Endodermal cell (in vitro differentiated cells): ENCODE data around the gene DMAC2L. TPM values are rescaled to one million over a fixed set of nuclear protein-coding genes. Genes with fewer than 3 reads are reported as not detected.

Experiments used
- DNase-seq: peaks from one replicate; pipeline ENCODE4 v3.0.0-alpha.2; 2017
- H3K27ac ChIP-seq: 2 replicates; pipeline ENCODE4 v1.5.1; 2013; ENCODE audit warnings: mild to moderate bottlenecking, low read depth, low read length, moderate library complexity
- H3K27me3 ChIP-seq: 2 replicates; pipeline ENCODE4 v1.6.1; 2013; ENCODE audit warnings: mild to moderate bottlenecking, low read length, moderate library complexity; ENCODE audit not compliant: insufficient read depth, control insufficient read depth, poor library complexity, severe bottlenecking
- H3K36me3 ChIP-seq: 2 replicates; pipeline ENCODE4 v1.7.0; 2013; ENCODE audit warnings: mild to moderate bottlenecking, low read length, moderate library complexity; ENCODE audit not compliant: control insufficient read depth, insufficient read depth
- H3K4me1 ChIP-seq: one replicate; pipeline ENCODE4 v1.7.0; 2013; ENCODE audit warnings: low read length; ENCODE audit not compliant: control insufficient read depth, insufficient read depth
- H3K4me3 ChIP-seq: 2 replicates; pipeline ENCODE4 v1.5.1; 2013; ENCODE audit warnings: mild to moderate bottlenecking, low read length, moderate library complexity
- H3K9ac ChIP-seq: 2 replicates; pipeline ENCODE4 v1.6.1; 2013; ENCODE audit warnings: mild to moderate bottlenecking, low read length, moderate library complexity; ENCODE audit not compliant: poor library complexity, severe bottlenecking; ENCODE audit errors: extremely low read depth
- H3K9me3 ChIP-seq: 2 replicates; pipeline ENCODE4 v1.6.1; 2013; ENCODE audit warnings: mild to moderate bottlenecking, low read length, moderate library complexity; ENCODE audit not compliant: control insufficient read depth
- H3K27ac Mint-ChIP-seq: 2 replicates; pipeline ENCODE4 v1.8.0; 2020; ENCODE audit warnings: mixed read lengths
- H3K27me3 Mint-ChIP-seq: 2 replicates; pipeline ENCODE4 v1.8.0; 2021; ENCODE audit warnings: mild to moderate bottlenecking, mixed read lengths; ENCODE audit not compliant: insufficient read depth
- H3K36me3 Mint-ChIP-seq: 2 replicates; pipeline ENCODE4 v1.8.0; 2020; ENCODE audit warnings: low read depth, mixed read lengths
- H3K4me1 Mint-ChIP-seq: 2 replicates; pipeline ENCODE4 v1.8.0; 2020; ENCODE audit warnings: mixed read lengths
- H3K4me3 Mint-ChIP-seq: 2 replicates; pipeline ENCODE4 v1.8.0; 2020; ENCODE audit warnings: mild to moderate bottlenecking, moderate library complexity, mixed read lengths
- H3K9me3 Mint-ChIP-seq: 2 replicates; pipeline ENCODE4 v1.8.0; 2020; ENCODE audit warnings: mild to moderate bottlenecking, mixed read lengths
- WGBS, 2 experiments: methylation state at CpG; one replicate each; pipeline versions ENCODE4 v1.1.5 to v1.1.7; 2013; ENCODE audit warnings: missing lambda C conversion rate in 2 of 2, mixed read lengths in 1 of 2; ENCODE audit not compliant: insufficient coverage in 1 of 2, insufficient read length in 1 of 2; 5-methylcytosine and 5-hydroxymethylcytosine counted together
- total RNA-seq, 2 donors: library from RNA; stranded (reverse); fragmentation: NEBNext Ultra II Directional in 1 of 2; extraction: Animal tissue kit (Norgen Biotek cat#: 25700) in 1 of 2; gene quantifications; 2 replicates in 1 of 2; 3 replicates in 1 of 2; pipeline ENCODE4 v1.2.1, GENCODE V29; 2021
- TF ChIP-seq, protein P1 (sequence below): fragments of 200-600 bp; sonication (generic); conservative IDR thresholded peaks from 2 replicates; pipeline ENCODE4 v1.5.0; 2021; ENCODE audit warnings: antibody characterized with exemption, mild to moderate bottlenecking

DMAC2L gene
- total RNA-seq, 2 donors from 2014 or later = 15.3 to 16.6 TPM

DNA sequence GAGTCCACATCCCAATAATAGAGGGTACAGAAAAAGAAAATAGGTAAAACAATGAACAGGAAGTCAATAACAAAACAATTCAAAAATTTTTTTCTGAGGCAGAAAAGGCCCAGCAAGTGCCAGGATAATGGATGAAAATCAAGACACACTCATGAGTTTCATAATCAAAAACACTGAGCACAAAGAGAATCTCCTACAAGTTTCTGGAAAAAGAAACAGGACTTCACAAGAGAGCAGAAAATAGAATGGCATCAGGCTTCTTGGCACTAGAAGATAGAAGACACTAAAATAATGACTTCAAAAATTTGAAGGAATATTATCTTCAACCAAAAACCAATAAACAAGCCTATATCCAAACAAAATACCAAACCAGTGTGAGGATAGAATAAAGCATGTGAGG lies 36.8 kb downstream of the DMAC2L start:
- TF ChIP-seq, protein P1, sequence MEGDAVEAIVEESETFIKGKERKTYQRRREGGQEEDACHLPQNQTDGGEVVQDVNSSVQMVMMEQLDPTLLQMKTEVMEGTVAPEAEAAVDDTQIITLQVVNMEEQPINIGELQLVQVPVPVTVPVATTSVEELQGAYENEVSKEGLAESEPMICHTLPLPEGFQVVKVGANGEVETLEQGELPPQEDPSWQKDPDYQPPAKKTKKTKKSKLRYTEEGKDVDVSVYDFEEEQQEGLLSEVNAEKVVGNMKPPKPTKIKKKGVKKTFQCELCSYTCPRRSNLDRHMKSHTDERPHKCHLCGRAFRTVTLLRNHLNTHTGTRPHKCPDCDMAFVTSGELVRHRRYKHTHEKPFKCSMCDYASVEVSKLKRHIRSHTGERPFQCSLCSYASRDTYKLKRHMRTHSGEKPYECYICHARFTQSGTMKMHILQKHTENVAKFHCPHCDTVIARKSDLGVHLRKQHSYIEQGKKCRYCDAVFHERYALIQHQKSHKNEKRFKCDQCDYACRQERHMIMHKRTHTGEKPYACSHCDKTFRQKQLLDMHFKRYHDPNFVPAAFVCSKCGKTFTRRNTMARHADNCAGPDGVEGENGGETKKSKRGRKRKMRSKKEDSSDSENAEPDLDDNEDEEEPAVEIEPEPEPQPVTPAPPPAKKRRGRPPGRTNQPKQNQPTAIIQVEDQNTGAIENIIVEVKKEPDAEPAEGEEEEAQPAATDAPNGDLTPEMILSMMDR = no peak
- Mint-ChIP-seq H3K27me3 (no peaks in the 10 kb centered on the region), H3K36me3 (no peaks in the 10 kb centered on the region), H3K9me3 (no peaks in the 10 kb centered on the region), H3K27ac (no peak overlapping the region), H3K4me1 (peaks cover 8% of the 10 kb centered on the region), H3K4me3 (no peak overlapping the region)
- H3K9me3 ChIP-seq = no peaks in the 10 kb centered on the region
- DNase-seq = no peak
- H3K27ac ChIP-seq = no peak overlapping the region
- no peaks in the 10 kb centered on the region for H3K4me1 ChIP-seq
- no peaks in the 10 kb centered on the region for H3K27me3 ChIP-seq
- H3K9ac ChIP-seq = no peak overlapping the region
- no peaks in the 10 kb centered on the region for H3K36me3 ChIP-seq
- H3K4me3 ChIP-seq = no peak overlapping the region

DNA sequence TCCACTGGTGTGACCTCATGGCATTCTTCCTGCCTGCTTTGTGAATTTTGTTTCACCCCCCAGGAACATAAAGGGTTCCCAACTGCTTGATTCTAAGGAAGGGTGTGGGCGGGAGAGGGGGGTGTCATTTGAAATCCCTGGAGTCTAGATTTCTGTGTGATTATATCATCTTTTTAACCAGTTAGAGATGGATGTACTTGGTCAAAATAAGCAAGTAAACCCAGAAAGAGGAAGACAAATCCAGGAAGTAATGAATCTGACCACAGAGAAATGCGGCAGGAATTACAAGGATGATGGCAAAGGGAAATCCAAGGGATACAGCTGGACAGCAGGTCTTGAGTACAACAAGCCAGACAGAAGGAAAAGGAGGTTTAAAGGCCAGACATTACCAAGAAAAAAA lies 38.9 kb downstream of the DMAC2L start:
- Histone ChIP-seq H3K9ac (no peak overlapping the region), H3K27me3 (no peaks in the 10 kb centered on the region), H3K9me3 (no peaks in the 10 kb centered on the region), H3K4me1 (no peaks in the 10 kb centered on the region), H3K36me3 (no peaks in the 10 kb centered on the region), H3K27ac (no peak overlapping the region), H3K4me3 (no peak overlapping the region)
- TF ChIP-seq, protein P1 = no peak
- no peaks in the 10 kb centered on the region for H3K9me3 Mint-ChIP-seq
- H3K36me3 Mint-ChIP-seq = no peaks in the 10 kb centered on the region
- no peak for DNase-seq
- WGBS, 2 experiments = 95 to 100% methylated on average over 1 to 2 of the region's 2 CpGs
- H3K27ac Mint-ChIP-seq = no peak overlapping the region
- H3K4me1 Mint-ChIP-seq = peaks cover 10% of the 10 kb centered on the region
- no peaks in the 10 kb centered on the region for H3K27me3 Mint-ChIP-seq
- no peak overlapping the region for H3K4me3 Mint-ChIP-seq

DNA sequence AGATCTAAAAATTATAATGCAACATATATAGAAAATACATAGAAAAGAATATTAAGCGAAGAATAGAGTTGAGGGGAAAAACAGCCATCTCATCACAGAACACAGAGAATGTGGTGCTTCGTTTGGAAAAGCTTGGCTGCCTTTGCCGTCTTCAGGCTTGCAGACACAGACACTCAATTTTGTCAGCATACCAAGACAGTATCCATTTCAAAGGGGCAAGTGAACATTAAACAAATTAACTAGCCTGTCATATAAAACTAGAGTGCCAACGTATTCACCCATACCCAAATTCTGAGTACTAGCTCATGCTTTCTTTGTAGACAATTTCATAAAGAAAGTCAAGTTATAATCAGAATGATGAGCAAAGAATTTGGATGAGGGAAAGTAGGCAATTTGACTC lies 40.5 kb downstream of the DMAC2L start:
- Mint-ChIP-seq H3K4me3 (no peak overlapping the region), H3K36me3 (no peaks in the 10 kb centered on the region), H3K9me3 (no peaks in the 10 kb centered on the region), H3K4me1 (peaks cover 7% of the 10 kb centered on the region), H3K27me3 (no peaks in the 10 kb centered on the region), H3K27ac (no peak overlapping the region)
- no peak for DNase-seq
- no peaks in the 10 kb centered on the region for H3K36me3 ChIP-seq
- H3K27ac ChIP-seq = no peak overlapping the region
- no peak overlapping the region for H3K4me3 ChIP-seq
- H3K9ac ChIP-seq = no peak overlapping the region
- TF ChIP-seq, protein P1 = no peak
- H3K4me1 ChIP-seq = no peaks in the 10 kb centered on the region
- H3K27me3 ChIP-seq = no peaks in the 10 kb centered on the region
- no peaks in the 10 kb centered on the region for H3K9me3 ChIP-seq
- 78 to 90% methylated on average over 4 of the region's 4 CpGs for WGBS, 2 experiments
